ENCODE measurements around the gene TNFSF11. TPM values are rescaled to one million over a fixed set of nuclear protein-coding genes. Genes with fewer than 3 reads are reported as not detected.
A peak's percentile ranks its signal among the peaks of the same experiment; 100 is the strongest.

TNFSF11 gene
- polyA plus RNA-seq (2013, experiment 1 of 2): not detected
- not detected for polyA plus RNA-seq (2013, experiment 2 of 2)

GRCh38 chr13:42574011-42574410 is at the start of gene TNFSF11:
Gene TNFSF11 (plus strand): TSS chr13:42574152. CDS start chr13:42574304, 152 bp downstream.
- H3K9me3 ChIP-seq (ENCODE audit: control insufficient read depth, low read length): peaks cover 4% of the 10 kb centered on the region
- H3K36me3 ChIP-seq (ENCODE audit: control insufficient read depth, insufficient read depth, low read length): no peaks in the 10 kb centered on the region
- no peaks in the 10 kb centered on the region for H3K4me1 ChIP-seq (ENCODE audit: control insufficient read depth, insufficient read depth, low read length, poor library complexity, severe bottlenecking)
- WGBS, 2 experiments (ENCODE audit: insufficient coverage in 2 of 2): 4 to 6% methylated on average over 29 to 38 of the region's 39 CpGs
- peak within 1 kb of the TSS; percentile 32 for H3K4me3 ChIP-seq (ENCODE audit: extremely low read depth, insufficient read depth, low read length, poor library complexity, severe bottlenecking)
- H3K27ac ChIP-seq (ENCODE audit: low read depth, low read length, severe bottlenecking): no peak within 1 kb of the TSS

GRCh38 chr13:42524487-42525034 is 49.4 kb upstream of the TNFSF11 start:
- H3K4me1 ChIP-seq (ENCODE audit: control insufficient read depth, insufficient read depth, low read length, poor library complexity, severe bottlenecking): peaks cover 4% of the 10 kb centered on the region
- no peak overlapping the region for H3K4me3 ChIP-seq (ENCODE audit: extremely low read depth, insufficient read depth, low read length, poor library complexity, severe bottlenecking)
- no peaks in the 10 kb centered on the region for H3K36me3 ChIP-seq (ENCODE audit: control insufficient read depth, insufficient read depth, low read length)
- H3K9me3 ChIP-seq (ENCODE audit: control insufficient read depth, low read length): no peaks in the 10 kb centered on the region
- H3K27ac ChIP-seq (ENCODE audit: low read depth, low read length, severe bottlenecking): no peak overlapping the region
- WGBS, 2 experiments (ENCODE audit: insufficient coverage in 2 of 2): 83% methylated on average over 2 of the region's 3 CpGs; no CpG with 5 or more reads in 1 of the 2 experiments

GRCh38 chr13:42525035-42525504 is 48.9 kb upstream of the TNFSF11 start:
- WGBS, 2 experiments (ENCODE audit: insufficient coverage in 2 of 2): 80 to 84% methylated on average over 2 of the region's 2 CpGs
- H3K36me3 ChIP-seq (ENCODE audit: control insufficient read depth, insufficient read depth, low read length): no peaks in the 10 kb centered on the region
- no peaks in the 10 kb centered on the region for H3K9me3 ChIP-seq (ENCODE audit: control insufficient read depth, low read length)
- peaks cover 4% of the 10 kb centered on the region for H3K4me1 ChIP-seq (ENCODE audit: control insufficient read depth, insufficient read depth, low read length, poor library complexity, severe bottlenecking)
- H3K27ac ChIP-seq (ENCODE audit: low read depth, low read length, severe bottlenecking): no peak overlapping the region
- no peak overlapping the region for H3K4me3 ChIP-seq (ENCODE audit: extremely low read depth, insufficient read depth, low read length, poor library complexity, severe bottlenecking)

GRCh38 chr13:42526276-42526675 is 47.7 kb upstream of the TNFSF11 start:
- peaks cover 4% of the 10 kb centered on the region for H3K4me1 ChIP-seq (ENCODE audit: control insufficient read depth, insufficient read depth, low read length, poor library complexity, severe bottlenecking)
- WGBS, 2 experiments (ENCODE audit: insufficient coverage in 2 of 2): 57 to 83% methylated on average over 2 of the region's 3 CpGs
- H3K9me3 ChIP-seq (ENCODE audit: control insufficient read depth, low read length): no peaks in the 10 kb centered on the region
- no peak overlapping the region for H3K27ac ChIP-seq (ENCODE audit: low read depth, low read length, severe bottlenecking)
- H3K36me3 ChIP-seq (ENCODE audit: control insufficient read depth, insufficient read depth, low read length): no peaks in the 10 kb centered on the region
- no peak overlapping the region for H3K4me3 ChIP-seq (ENCODE audit: extremely low read depth, insufficient read depth, low read length, poor library complexity, severe bottlenecking)

GRCh38 chr13:42526804-42527203 is 47.1 kb upstream of the TNFSF11 start:
- Histone ChIP-seq H3K4me3 (ENCODE audit: extremely low read depth, insufficient read depth, low read length, poor library complexity, severe bottlenecking) (no peak overlapping the region), H3K4me1 (ENCODE audit: control insufficient read depth, insufficient read depth, low read length, poor library complexity, severe bottlenecking) (peaks cover 4% of the 10 kb centered on the region), H3K9me3 (ENCODE audit: control insufficient read depth, low read length) (no peaks in the 10 kb centered on the region), H3K36me3 (ENCODE audit: control insufficient read depth, insufficient read depth, low read length) (no peaks in the 10 kb centered on the region), H3K27ac (ENCODE audit: low read depth, low read length, severe bottlenecking) (no peak overlapping the region)
- WGBS, 2 experiments (ENCODE audit: insufficient coverage in 2 of 2): 69 to 86% methylated on average over 2 to 3 of the region's 3 CpGs

GRCh38 chr13:42532561-42533335 is 41.2 kb upstream of the TNFSF11 start:
- WGBS, 2 experiments (ENCODE audit: insufficient coverage in 2 of 2): 80% methylated on average over 1 of the region's 4 CpGs; no CpG with 5 or more reads in 1 of the 2 experiments
- no peaks in the 10 kb centered on the region for H3K36me3 ChIP-seq (ENCODE audit: control insufficient read depth, insufficient read depth, low read length)
- no peak overlapping the region for H3K4me3 ChIP-seq (ENCODE audit: extremely low read depth, insufficient read depth, low read length, poor library complexity, severe bottlenecking)
- H3K9me3 ChIP-seq (ENCODE audit: control insufficient read depth, low read length): no peaks in the 10 kb centered on the region
- no peak overlapping the region for H3K27ac ChIP-seq (ENCODE audit: low read depth, low read length, severe bottlenecking)
- H3K4me1 ChIP-seq (ENCODE audit: control insufficient read depth, insufficient read depth, low read length, poor library complexity, severe bottlenecking): no peaks in the 10 kb centered on the region

GRCh38 chr13:42533336-42533591 is 40.7 kb upstream of the TNFSF11 start:
- Histone ChIP-seq H3K4me1 (ENCODE audit: control insufficient read depth, insufficient read depth, low read length, poor library complexity, severe bottlenecking) (no peaks in the 10 kb centered on the region), H3K36me3 (ENCODE audit: control insufficient read depth, insufficient read depth, low read length) (no peaks in the 10 kb centered on the region), H3K9me3 (ENCODE audit: control insufficient read depth, low read length) (no peaks in the 10 kb centered on the region), H3K4me3 (ENCODE audit: extremely low read depth, insufficient read depth, low read length, poor library complexity, severe bottlenecking) (no peak overlapping the region), H3K27ac (ENCODE audit: low read depth, low read length, severe bottlenecking) (no peak overlapping the region)
- whole genome bisulfite sequencing, 2 experiments (ENCODE audit: insufficient coverage in 2 of 2): no CpG with 5 or more reads among the region's 1 CpG

- Histone ChIP-seq H3K36me3 (ENCODE audit: control insufficient read depth, insufficient read depth, low read length) (no peaks in the 10 kb centered on the region), H3K4me3 (ENCODE audit: extremely low read depth, insufficient read depth, low read length, poor library complexity, severe bottlenecking) (no peak overlapping the region), H3K27ac (ENCODE audit: low read depth, low read length, severe bottlenecking) (no peak overlapping the region), H3K4me1 (ENCODE audit: control insufficient read depth, insufficient read depth, low read length, poor library complexity, severe bottlenecking) (no peaks in the 10 kb centered on the region), H3K9me3 (ENCODE audit: control insufficient read depth, low read length) (no peaks in the 10 kb centered on the region)
- 80% methylated on average over 1 of the region's 1 CpG for WGBS, 2 experiments (ENCODE audit: insufficient coverage in 2 of 2)
Measured at GRCh38 chr13:42534785-42535184, 39.2 kb upstream of the TNFSF11 start.

- H3K4me1 ChIP-seq (ENCODE audit: control insufficient read depth, insufficient read depth, low read length, poor library complexity, severe bottlenecking): no peaks in the 10 kb centered on the region
- H3K9me3 ChIP-seq (ENCODE audit: control insufficient read depth, low read length): no peaks in the 10 kb centered on the region
- WGBS, 2 experiments (ENCODE audit: insufficient coverage in 2 of 2): 100% methylated on average over 1 of the region's 2 CpGs; no CpG with 5 or more reads in 1 of the 2 experiments
- no peak overlapping the region for H3K4me3 ChIP-seq (ENCODE audit: extremely low read depth, insufficient read depth, low read length, poor library complexity, severe bottlenecking)
- H3K27ac ChIP-seq (ENCODE audit: low read depth, low read length, severe bottlenecking): no peak overlapping the region
- H3K36me3 ChIP-seq (ENCODE audit: control insufficient read depth, insufficient read depth, low read length): no peaks in the 10 kb centered on the region
Measured at GRCh38 chr13:42538996-42539395, 35.0 kb upstream of the TNFSF11 start.

- no peak overlapping the region for H3K4me3 ChIP-seq (ENCODE audit: extremely low read depth, insufficient read depth, low read length, poor library complexity, severe bottlenecking)
- WGBS, 2 experiments (ENCODE audit: insufficient coverage in 2 of 2): 78 to 82% methylated on average over 6 to 7 of the region's 7 CpGs
- no peaks in the 10 kb centered on the region for H3K9me3 ChIP-seq (ENCODE audit: control insufficient read depth, low read length)
- H3K27ac ChIP-seq (ENCODE audit: low read depth, low read length, severe bottlenecking): no peak overlapping the region
- H3K36me3 ChIP-seq (ENCODE audit: control insufficient read depth, insufficient read depth, low read length): no peaks in the 10 kb centered on the region
- H3K4me1 ChIP-seq (ENCODE audit: control insufficient read depth, insufficient read depth, low read length, poor library complexity, severe bottlenecking): no peaks in the 10 kb centered on the region
Measured at GRCh38 chr13:42539670-42540069, 34.3 kb upstream of the TNFSF11 start.

- WGBS, 2 experiments (ENCODE audit: insufficient coverage in 2 of 2): no CpG with 5 or more reads among the region's 4 CpGs
- Histone ChIP-seq H3K9me3 (ENCODE audit: control insufficient read depth, low read length) (no peaks in the 10 kb centered on the region), H3K4me3 (ENCODE audit: extremely low read depth, insufficient read depth, low read length, poor library complexity, severe bottlenecking) (no peak overlapping the region), H3K36me3 (ENCODE audit: control insufficient read depth, insufficient read depth, low read length) (no peaks in the 10 kb centered on the region), H3K4me1 (ENCODE audit: control insufficient read depth, insufficient read depth, low read length, poor library complexity, severe bottlenecking) (no peaks in the 10 kb centered on the region), H3K27ac (ENCODE audit: low read depth, low read length, severe bottlenecking) (no peak overlapping the region)
Measured at GRCh38 chr13:42543215-42543797, 30.6 kb upstream of the TNFSF11 start.

Data from mesodermal cell (in vitro differentiated cells).